Subcutaneous abdominal adipose tissue (tissue), 5 donors: ENCODE results near the gene SLC11A2.

ENCODE experiments used
- H3K27ac ChIP-seq: one replicate; pipeline ENCODE4 v1.7.0; 2013; ENCODE audit warnings: low read depth, mild to moderate bottlenecking, inconsistent platforms, low read length, moderate library complexity
- H3K27me3 ChIP-seq, 5 donors: one replicate each; pipeline ENCODE4 v1.7.0; 2013; ENCODE audit warnings: low read length in 5 of 5, inconsistent platforms in 1 of 5; ENCODE audit not compliant: control insufficient read depth in 5 of 5, insufficient read depth in 4 of 5
- H3K36me3 ChIP-seq, 5 donors: one replicate each; pipeline ENCODE4 v1.7.0; 2013; ENCODE audit warnings: low read length in 5 of 5; ENCODE audit not compliant: control insufficient read depth in 5 of 5, insufficient read depth in 5 of 5
- H3K4me1 ChIP-seq, 5 donors: one replicate each; pipeline ENCODE4 v1.7.0; 2013; ENCODE audit warnings: low read length in 5 of 5, mild to moderate bottlenecking in 3 of 5, moderate library complexity in 1 of 5; ENCODE audit not compliant: control insufficient read depth in 5 of 5, insufficient read depth in 5 of 5
- H3K4me3 ChIP-seq, 5 donors: one replicate each; pipeline ENCODE4 v1.7.0; 2013; ENCODE audit warnings: low read length in 5 of 5, low read depth in 1 of 5
- H3K9ac ChIP-seq, 5 donors: one replicate each; pipeline ENCODE4 v1.7.0; 2013; ENCODE audit warnings: low read length in 5 of 5, mild to moderate bottlenecking in 4 of 5, moderate library complexity in 3 of 5
- H3K9me3 ChIP-seq, 5 donors: one replicate each; pipeline ENCODE4 v1.7.0; 2013; ENCODE audit warnings: low read length in 5 of 5; ENCODE audit not compliant: control insufficient read depth in 5 of 5
- donor health status: healthy.
- donor health status: healthy.
- donor health status: healthy.
- donor health status: healthy.
- donor health status: healthy.

The SLC11A2 gene

DNA sequence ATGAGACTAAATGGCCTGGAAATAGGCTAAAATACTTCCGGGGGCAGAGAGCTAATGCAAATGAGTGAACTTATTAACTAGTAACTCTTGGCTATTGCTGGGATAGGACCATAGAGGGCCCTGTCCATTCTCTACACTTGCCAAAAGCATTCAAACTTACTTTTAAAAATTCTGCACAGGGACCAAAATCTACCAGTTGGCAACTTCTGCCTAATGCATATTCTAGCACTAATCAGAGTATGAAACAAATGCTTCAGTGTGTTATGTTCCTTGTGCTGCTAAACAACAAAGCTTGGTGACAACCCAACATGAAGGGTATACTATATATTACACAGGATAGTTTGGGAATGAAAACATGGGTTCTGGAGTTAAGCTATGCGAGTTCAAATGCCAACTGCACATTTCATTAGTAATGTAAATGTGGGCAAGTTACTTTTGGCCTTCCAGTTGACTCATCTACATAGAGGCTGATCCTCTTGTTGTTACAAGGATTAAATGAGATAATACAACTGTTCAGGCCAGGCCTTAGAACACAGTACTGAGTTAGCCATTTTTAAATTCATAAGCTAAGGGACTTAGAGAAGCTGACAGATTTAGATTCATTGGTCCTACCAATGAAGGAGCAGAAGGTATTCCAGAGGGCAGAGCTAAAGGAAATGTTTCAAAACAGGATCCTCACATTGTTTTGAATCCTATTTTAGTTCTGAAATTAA lies 41.4 kb downstream of the SLC11A2 start:
- Histone ChIP-seq H3K9ac (peak overlapping the region in 4 of 5 donors; percentile 3 to 76 (median 14)), H3K9me3 (no peaks in the 10 kb centered on the region), H3K27ac (peak overlapping the region; percentile 85), H3K4me3 (no peak overlapping the region), H3K27me3 (no peaks in the 10 kb centered on the region), H3K4me1 (peaks cover 2 to 29% (median 27%) of the 10 kb centered on the region in 5 donors), H3K36me3 (peaks cover 8 to 23% (median 16%) of the 10 kb centered on the region in 5 donors)

DNA sequence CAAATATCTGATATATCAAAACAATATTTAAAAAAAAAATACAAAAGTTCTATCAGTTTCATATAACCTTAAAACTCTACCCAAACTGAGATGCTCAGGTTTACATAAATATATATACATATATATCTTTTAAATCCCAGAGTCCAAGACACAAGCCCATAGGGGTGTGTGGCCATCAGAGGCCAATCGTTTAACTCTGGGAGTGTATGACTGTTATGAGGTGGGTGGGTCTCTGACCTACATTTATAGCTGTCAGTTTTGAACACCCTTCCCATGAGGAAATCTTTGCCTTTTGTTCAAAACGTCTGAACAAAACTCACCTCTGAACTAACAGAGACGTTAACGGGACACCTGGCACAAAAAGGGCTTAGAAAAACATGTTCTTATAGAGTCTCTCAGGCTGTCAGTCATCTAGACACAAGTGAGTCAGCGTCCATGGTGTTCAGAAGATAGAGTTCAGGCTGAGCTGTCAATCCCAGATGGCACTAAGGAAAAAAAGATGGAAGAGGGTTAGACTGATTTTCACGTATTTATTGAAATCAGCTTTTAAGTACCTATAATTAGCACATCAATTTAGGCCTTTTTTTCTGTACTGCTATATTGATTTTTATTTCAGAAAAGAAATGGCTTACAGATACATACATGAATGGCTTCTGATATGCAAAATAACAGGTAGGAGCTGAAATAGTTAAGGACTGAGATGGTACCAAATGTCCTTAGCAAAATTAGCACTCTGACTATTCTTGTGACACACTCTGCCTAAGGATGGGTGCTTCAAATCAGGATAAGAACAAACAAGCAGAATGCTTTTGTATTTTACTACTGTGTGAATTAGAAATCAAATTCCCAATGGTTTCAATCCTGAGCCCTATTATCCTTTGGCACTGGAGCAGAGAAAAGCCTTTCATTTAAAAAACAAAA lies 44.6 kb downstream of the SLC11A2 start:
- peaks cover 0 to 26% (median 23%) of the 10 kb centered on the region in 5 donors for H3K4me1 ChIP-seq
- H3K9ac ChIP-seq = no peak overlapping the region
- no peaks in the 10 kb centered on the region for H3K9me3 ChIP-seq
- peaks cover 2 to 9% (median 3%) of the 10 kb centered on the region in 5 donors for H3K36me3 ChIP-seq
- H3K27ac ChIP-seq = no peak overlapping the region
- H3K27me3 ChIP-seq = no peaks in the 10 kb centered on the region
- H3K4me3 ChIP-seq = no peak overlapping the region

DNA sequence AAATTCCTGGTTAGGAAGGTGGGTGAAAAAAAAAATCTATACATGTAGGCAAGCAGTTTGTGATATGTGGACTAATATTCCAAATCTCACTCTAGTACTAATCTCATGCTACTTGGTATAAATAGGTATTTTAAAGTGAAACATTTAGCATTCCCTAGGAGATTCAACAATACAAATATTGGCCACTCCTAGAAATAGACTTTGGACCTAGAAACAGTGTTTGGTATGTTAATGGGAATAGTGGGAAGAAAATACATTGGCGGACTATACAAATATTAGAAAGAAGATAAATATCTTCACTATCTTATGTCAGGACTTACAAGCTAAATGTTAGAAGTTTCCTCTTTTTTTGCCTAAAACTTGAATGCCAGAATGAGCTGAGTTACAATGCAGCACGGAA lies 45.6 kb downstream of the SLC11A2 start:
- Histone ChIP-seq H3K27ac (no peak overlapping the region), H3K27me3 (no peaks in the 10 kb centered on the region), H3K36me3 (peaks cover 2 to 9% (median 3%) of the 10 kb centered on the region in 5 donors), H3K9me3 (no peaks in the 10 kb centered on the region), H3K4me3 (no peak overlapping the region), H3K9ac (no peak overlapping the region), H3K4me1 (peaks cover 0 to 15% (median 13%) of the 10 kb centered on the region in 5 donors)

DNA sequence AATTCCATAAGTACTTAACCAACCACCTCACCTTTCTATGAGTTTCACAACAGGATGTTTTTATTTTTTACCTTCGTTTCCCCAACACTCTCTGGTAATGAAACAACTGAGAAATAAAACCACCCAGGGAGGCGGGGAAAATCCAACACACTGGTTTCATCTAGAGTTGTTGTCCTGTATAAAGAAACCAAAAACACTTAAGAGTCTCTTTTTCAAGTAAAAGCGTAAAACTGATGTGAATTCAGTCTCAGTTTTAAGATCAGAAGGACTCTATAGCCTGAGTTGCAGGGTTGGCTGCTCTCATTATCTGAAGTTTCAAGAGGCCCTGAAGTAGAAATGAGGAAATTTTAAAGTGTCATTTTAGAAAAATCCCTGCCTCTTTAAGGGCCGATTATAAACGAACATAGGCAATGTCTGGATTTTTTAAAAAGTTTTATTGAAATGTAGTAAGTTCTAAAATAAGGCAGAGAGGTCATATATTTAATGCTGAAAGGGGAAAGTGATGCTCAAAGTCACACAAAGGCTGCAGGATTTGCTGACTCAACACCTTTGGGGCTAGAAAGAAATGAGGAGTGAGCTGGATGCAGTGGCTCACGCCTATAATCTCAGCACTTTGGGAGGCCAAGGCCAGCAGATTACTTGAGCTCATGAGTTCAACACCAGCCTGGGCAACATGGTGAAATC lies 46.7 kb downstream of the SLC11A2 start:
- Histone ChIP-seq H3K4me1 (peaks cover 0 to 5% (median 3%) of the 10 kb centered on the region in 5 donors), H3K27me3 (no peaks in the 10 kb centered on the region), H3K9ac (no peak overlapping the region), H3K36me3 (peaks cover 2 to 9% (median 3%) of the 10 kb centered on the region in 5 donors), H3K27ac (no peak overlapping the region), H3K4me3 (no peak overlapping the region), H3K9me3 (no peaks in the 10 kb centered on the region)

DNA sequence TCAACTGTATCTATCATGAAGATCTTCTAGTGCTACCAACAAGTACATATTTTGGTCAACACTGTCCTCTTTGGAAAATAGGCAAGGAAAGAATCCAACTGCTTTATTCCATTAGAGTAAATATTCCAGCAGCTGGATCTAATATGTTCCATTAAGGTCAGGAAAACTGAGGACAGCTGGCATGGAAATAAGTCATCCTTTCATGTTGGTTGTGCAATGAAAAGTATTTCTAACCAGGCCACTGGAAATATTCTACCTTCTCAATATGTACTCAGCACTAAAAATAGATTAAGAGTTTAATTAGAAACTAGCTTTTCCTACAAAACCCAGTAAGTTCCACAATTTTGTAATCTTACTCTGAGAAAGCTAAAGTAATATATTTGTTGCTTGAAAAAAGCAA lies 54.2 kb downstream of the SLC11A2 start:
- no peaks in the 10 kb centered on the region for H3K9me3 ChIP-seq
- no peak overlapping the region for H3K4me3 ChIP-seq
- no peak overlapping the region for H3K27ac ChIP-seq
- no peaks in the 10 kb centered on the region for H3K27me3 ChIP-seq
- no peak overlapping the region for H3K9ac ChIP-seq
- H3K36me3 ChIP-seq = peaks cover 0 to 14% (median 4%) of the 10 kb centered on the region in 5 donors
- H3K4me1 ChIP-seq = no peaks in the 10 kb centered on the region

DNA sequence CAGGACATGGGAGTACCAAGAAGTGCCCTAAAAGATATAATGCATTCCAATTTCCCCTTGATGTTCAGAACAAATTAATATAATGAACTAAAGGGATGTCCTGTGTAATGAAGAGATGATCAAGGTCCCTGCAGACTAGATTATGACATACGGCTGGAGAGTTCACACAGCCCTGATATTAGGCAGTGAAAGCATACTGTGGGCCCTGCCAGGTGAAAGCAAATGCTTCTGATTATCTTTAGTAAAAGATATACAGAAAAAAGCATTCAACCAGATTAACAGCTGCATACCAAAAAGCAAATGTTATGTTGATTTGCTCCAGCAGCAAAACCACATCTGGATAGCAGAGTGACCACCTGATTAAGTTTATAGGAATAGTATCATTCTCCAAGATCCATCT lies 61.8 kb downstream of the SLC11A2 start:
- Histone ChIP-seq H3K9ac (no peak overlapping the region), H3K4me1 (no peaks in the 10 kb centered on the region), H3K4me3 (no peak overlapping the region), H3K27ac (no peak overlapping the region), H3K27me3 (no peaks in the 10 kb centered on the region), H3K36me3 (peaks cover 0 to 13% (median 2%) of the 10 kb centered on the region in 5 donors), H3K9me3 (no peaks in the 10 kb centered on the region)

DNA sequence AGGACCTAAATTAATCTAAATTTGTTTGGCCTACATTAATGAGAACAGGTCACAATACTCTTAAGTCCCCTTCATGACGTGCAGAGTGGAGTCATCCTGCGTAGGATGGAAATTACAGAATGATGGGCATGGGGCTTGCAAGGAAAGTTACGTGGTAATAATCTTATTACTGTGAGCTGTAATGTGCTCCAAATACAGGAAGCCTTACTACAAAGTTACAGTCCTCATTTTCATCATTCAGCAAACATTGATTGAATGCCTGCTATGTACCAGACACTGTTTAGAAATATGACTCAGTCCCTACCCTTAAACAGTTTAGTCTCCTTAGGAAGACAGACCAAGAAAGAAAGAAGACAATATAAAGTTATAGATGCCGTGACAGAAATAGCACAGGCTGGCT lies 64.5 kb downstream of the SLC11A2 start:
- Histone ChIP-seq H3K9me3 (no peaks in the 10 kb centered on the region), H3K36me3 (no peaks in the 10 kb centered on the region), H3K9ac (no peak overlapping the region), H3K27ac (no peak overlapping the region), H3K4me3 (no peak overlapping the region), H3K4me1 (no peaks in the 10 kb centered on the region), H3K27me3 (no peaks in the 10 kb centered on the region)

DNA sequence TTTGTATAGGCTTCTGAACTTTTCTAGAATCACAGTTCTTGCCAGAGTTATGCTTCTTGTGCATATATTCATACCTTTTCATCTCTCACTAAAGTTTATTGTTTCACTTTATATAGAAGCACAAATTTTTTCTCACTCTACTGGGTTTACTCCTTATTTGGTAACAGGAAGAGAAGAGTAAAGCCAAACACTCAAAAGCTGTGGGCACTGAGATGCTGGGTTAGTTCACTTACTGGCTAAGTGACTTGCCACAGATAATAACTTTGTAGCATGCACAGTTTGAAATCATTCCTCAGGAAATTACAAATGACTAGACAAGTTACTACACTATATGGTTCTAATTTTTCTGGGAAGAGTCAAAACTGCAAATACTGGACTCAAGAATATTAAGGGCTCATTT lies 66.1 kb downstream of the SLC11A2 start:
- Histone ChIP-seq H3K27ac (no peak overlapping the region), H3K27me3 (no peaks in the 10 kb centered on the region), H3K9me3 (no peaks in the 10 kb centered on the region), H3K36me3 (no peaks in the 10 kb centered on the region), H3K4me3 (no peak overlapping the region), H3K4me1 (no peaks in the 10 kb centered on the region), H3K9ac (no peak overlapping the region)

DNA sequence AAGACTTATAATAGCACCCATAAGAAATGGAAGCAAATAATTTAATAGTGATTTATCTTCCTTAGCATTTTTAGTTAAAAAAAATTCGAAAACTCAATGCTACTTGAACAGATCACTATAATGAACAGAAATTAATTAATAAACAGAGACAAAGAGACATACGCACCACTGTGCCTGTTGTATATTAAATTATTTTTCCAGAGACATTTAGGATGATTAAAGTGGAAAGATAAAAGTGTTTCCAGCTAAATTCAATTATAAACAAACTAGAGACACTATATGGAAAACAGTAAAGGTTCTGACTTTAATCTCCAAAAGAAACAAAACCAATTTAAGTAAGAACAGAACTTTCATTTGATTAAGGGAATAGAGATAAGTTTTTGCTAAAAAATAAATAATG lies 70.5 kb downstream of the SLC11A2 start:
- H3K9ac ChIP-seq = no peak overlapping the region
- peaks cover 0 to 5% (median 0%) of the 10 kb centered on the region in 5 donors for H3K36me3 ChIP-seq
- no peak overlapping the region for H3K27ac ChIP-seq
- no peaks in the 10 kb centered on the region for H3K27me3 ChIP-seq
- H3K9me3 ChIP-seq = no peaks in the 10 kb centered on the region
- peaks cover 0 to 8% (median 0%) of the 10 kb centered on the region in 5 donors for H3K4me1 ChIP-seq
- no peak overlapping the region for H3K4me3 ChIP-seq
